ENCODE results near the gene SYS1.

DNA sequence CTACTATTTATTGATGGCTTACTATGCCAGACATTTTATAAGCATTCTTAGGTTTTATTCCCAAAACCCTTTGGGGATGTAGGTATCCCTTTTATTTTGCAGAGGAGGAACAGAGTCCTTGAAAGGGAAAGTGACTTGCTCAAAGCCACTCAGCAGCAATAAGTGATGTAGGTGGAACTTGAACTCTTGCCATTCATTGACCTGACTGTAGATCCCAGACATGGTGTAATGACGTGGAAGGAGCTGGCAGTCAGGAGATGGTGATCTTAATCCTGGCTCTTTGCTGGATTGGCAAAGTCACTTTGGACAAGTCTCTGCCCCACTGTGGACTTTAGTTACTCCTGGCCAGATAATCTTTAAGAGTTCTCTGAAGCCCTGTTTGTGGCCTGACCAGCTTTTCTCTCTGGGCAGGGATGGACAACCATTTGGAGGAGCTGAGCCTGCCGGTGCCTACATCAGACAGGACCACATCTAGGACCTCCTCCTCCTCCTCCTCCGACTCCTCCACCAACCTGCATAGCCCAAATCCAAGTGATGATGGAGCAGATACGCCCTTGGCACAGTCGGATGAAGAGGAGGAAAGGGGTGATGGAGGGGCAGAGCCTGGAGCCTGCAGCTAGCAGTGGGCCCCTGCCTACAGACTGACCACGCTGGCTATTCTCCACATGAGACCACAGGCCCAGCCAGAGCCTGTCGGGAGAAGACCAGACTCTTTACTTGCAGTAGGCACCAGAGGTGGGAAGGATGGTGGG is 46.7 kb downstream of the SYS1 start:
- TF ChIP-seq TEAD4 (IDR thresholded peaks at IDR 0.05; ENCODE audit: borderline replicate concordance, insufficient read depth): no peak
- no peak for TF ChIP-seq RFX5 (IDR thresholded peaks at IDR 0.05; ENCODE audit: low read length)
- TF ChIP-seq, protein P1, sequence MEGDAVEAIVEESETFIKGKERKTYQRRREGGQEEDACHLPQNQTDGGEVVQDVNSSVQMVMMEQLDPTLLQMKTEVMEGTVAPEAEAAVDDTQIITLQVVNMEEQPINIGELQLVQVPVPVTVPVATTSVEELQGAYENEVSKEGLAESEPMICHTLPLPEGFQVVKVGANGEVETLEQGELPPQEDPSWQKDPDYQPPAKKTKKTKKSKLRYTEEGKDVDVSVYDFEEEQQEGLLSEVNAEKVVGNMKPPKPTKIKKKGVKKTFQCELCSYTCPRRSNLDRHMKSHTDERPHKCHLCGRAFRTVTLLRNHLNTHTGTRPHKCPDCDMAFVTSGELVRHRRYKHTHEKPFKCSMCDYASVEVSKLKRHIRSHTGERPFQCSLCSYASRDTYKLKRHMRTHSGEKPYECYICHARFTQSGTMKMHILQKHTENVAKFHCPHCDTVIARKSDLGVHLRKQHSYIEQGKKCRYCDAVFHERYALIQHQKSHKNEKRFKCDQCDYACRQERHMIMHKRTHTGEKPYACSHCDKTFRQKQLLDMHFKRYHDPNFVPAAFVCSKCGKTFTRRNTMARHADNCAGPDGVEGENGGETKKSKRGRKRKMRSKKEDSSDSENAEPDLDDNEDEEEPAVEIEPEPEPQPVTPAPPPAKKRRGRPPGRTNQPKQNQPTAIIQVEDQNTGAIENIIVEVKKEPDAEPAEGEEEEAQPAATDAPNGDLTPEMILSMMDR (IDR thresholded peaks at IDR 0.05): no peak
- no peak for TF ChIP-seq SIN3A (IDR thresholded peaks at IDR 0.05; ENCODE audit: borderline replicate concordance, low read depth, low read length)
- no peak for TF ChIP-seq POLR2AphosphoS5 (IDR thresholded peaks at IDR 0.05; ENCODE audit: low read depth, low read length)
- TF ChIP-seq MXI1 (IDR thresholded peaks at IDR 0.05; ENCODE audit: low read depth, low read length): no peak
- no peak for TF ChIP-seq RAD21 (IDR thresholded peaks at IDR 0.05; ENCODE audit: low read length)
- TF ChIP-seq RCOR1 (IDR thresholded peaks at IDR 0.05; ENCODE audit: low read length): no peak
- TF ChIP-seq, protein P2, sequence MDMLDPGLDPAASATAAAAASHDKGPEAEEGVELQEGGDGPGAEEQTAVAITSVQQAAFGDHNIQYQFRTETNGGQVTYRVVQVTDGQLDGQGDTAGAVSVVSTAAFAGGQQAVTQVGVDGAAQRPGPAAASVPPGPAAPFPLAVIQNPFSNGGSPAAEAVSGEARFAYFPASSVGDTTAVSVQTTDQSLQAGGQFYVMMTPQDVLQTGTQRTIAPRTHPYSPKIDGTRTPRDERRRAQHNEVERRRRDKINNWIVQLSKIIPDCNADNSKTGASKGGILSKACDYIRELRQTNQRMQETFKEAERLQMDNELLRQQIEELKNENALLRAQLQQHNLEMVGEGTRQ (IDR thresholded peaks at IDR 0.05; ENCODE audit: borderline replicate concordance, low read depth, low read length): no peak
- no peak for TF ChIP-seq NFIC (IDR thresholded peaks at IDR 0.05; ENCODE audit: borderline replicate concordance)
- TF ChIP-seq, protein P3, sequence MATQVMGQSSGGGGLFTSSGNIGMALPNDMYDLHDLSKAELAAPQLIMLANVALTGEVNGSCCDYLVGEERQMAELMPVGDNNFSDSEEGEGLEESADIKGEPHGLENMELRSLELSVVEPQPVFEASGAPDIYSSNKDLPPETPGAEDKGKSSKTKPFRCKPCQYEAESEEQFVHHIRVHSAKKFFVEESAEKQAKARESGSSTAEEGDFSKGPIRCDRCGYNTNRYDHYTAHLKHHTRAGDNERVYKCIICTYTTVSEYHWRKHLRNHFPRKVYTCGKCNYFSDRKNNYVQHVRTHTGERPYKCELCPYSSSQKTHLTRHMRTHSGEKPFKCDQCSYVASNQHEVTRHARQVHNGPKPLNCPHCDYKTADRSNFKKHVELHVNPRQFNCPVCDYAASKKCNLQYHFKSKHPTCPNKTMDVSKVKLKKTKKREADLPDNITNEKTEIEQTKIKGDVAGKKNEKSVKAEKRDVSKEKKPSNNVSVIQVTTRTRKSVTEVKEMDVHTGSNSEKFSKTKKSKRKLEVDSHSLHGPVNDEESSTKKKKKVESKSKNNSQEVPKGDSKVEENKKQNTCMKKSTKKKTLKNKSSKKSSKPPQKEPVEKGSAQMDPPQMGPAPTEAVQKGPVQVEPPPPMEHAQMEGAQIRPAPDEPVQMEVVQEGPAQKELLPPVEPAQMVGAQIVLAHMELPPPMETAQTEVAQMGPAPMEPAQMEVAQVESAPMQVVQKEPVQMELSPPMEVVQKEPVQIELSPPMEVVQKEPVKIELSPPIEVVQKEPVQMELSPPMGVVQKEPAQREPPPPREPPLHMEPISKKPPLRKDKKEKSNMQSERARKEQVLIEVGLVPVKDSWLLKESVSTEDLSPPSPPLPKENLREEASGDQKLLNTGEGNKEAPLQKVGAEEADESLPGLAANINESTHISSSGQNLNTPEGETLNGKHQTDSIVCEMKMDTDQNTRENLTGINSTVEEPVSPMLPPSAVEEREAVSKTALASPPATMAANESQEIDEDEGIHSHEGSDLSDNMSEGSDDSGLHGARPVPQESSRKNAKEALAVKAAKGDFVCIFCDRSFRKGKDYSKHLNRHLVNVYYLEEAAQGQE (IDR thresholded peaks at IDR 0.05; ENCODE audit: low read depth, low read length): no peak
